ENCODE results near the gene TEAD1. TPM values are rescaled to one million over a fixed set of nuclear protein-coding genes. Genes with fewer than 3 reads are reported as not detected.
A peak's percentile ranks its signal among the peaks of the same experiment; 100 is the strongest.

TEAD1 gene
- total RNA-seq, 2 donors from 2014 or later = 76.4 to 94.4 TPM

- Histone ChIP-seq H3K4me1 (ENCODE audit: control insufficient read depth, insufficient read depth, low read length) (peaks cover 39% of the 10 kb centered on the region), H3K36me3 (ENCODE audit: control insufficient read depth, insufficient read depth, low read length) (peaks cover 6% of the 10 kb centered on the region), H3K27ac (ENCODE audit: low read depth, low read length) (no peak overlapping the region), H3K9me3 (ENCODE audit: control insufficient read depth, low read length) (no peaks in the 10 kb centered on the region), H3K27me3 (ENCODE audit: control insufficient read depth, insufficient read depth, low read length, poor library complexity, severe bottlenecking) (no peaks in the 10 kb centered on the region), H3K4me3 (ENCODE audit: low read length) (no peak overlapping the region), H3K9ac (ENCODE audit: extremely low read depth, low read length, poor library complexity, severe bottlenecking) (no peak overlapping the region)
- TF ChIP-seq CTCF (conservative IDR thresholded peaks at IDR 0.05) = no peak
- Mint-ChIP-seq H3K4me1 (peaks cover 67% of the 10 kb centered on the region), H3K9me3 (no peaks in the 10 kb centered on the region), H3K27me3 (ENCODE audit: insufficient read depth) (no peaks in the 10 kb centered on the region), H3K27ac (peak overlapping the region; percentile 11), H3K36me3 (ENCODE audit: low read depth) (no peaks in the 10 kb centered on the region), H3K4me3 (no peak overlapping the region)
- 38 to 51% methylated on average over 1 to 4 of the region's 4 CpGs for WGBS, 2 experiments (ENCODE audit: insufficient coverage in 1 of 2, insufficient read length in 1 of 2)
- DNase-seq = peak; percentile 62
These were observed 45.0 kb downstream of the TEAD1 start for GRCh38 chr11:12719221-12719620.

- DNase-seq = peak; percentile 63
- H3K4me3 ChIP-seq (ENCODE audit: low read length) = no peak overlapping the region
- Mint-ChIP-seq H3K36me3 (ENCODE audit: low read depth) (no peaks in the 10 kb centered on the region), H3K27ac (peak overlapping the region; percentile 77), H3K9me3 (no peaks in the 10 kb centered on the region), H3K4me1 (peaks cover 69% of the 10 kb centered on the region), H3K27me3 (ENCODE audit: insufficient read depth) (no peaks in the 10 kb centered on the region), H3K4me3 (no peak overlapping the region)
- peaks cover 12% of the 10 kb centered on the region for H3K36me3 ChIP-seq (ENCODE audit: control insufficient read depth, insufficient read depth, low read length)
- H3K27me3 ChIP-seq (ENCODE audit: control insufficient read depth, insufficient read depth, low read length, poor library complexity, severe bottlenecking) = no peaks in the 10 kb centered on the region
- WGBS, 2 experiments (ENCODE audit: insufficient coverage in 1 of 2, insufficient read length in 1 of 2) = 68 to 82% methylated on average over 3 to 7 of the region's 7 CpGs
- H3K27ac ChIP-seq (ENCODE audit: low read depth, low read length) = no peak overlapping the region
- no peak overlapping the region for H3K9ac ChIP-seq (ENCODE audit: extremely low read depth, low read length, poor library complexity, severe bottlenecking)
- TF ChIP-seq CTCF (conservative IDR thresholded peaks at IDR 0.05) = no peak
- H3K4me1 ChIP-seq (ENCODE audit: control insufficient read depth, insufficient read depth, low read length) = peaks cover 46% of the 10 kb centered on the region
- H3K9me3 ChIP-seq (ENCODE audit: control insufficient read depth, low read length) = no peaks in the 10 kb centered on the region
These were observed 47.8 kb downstream of the TEAD1 start for GRCh38 chr11:12721816-12722604.

GRCh38 chr11:12723421-12724300 is 49.4 kb downstream of the TEAD1 start:
- Histone ChIP-seq H3K36me3 (ENCODE audit: control insufficient read depth, insufficient read depth, low read length) (peaks cover 12% of the 10 kb centered on the region), H3K27me3 (ENCODE audit: control insufficient read depth, insufficient read depth, low read length, poor library complexity, severe bottlenecking) (no peaks in the 10 kb centered on the region), H3K4me1 (ENCODE audit: control insufficient read depth, insufficient read depth, low read length) (peaks cover 36% of the 10 kb centered on the region), H3K27ac (ENCODE audit: low read depth, low read length) (peak overlapping the region; percentile 5), H3K9ac (ENCODE audit: extremely low read depth, low read length, poor library complexity, severe bottlenecking) (peak overlapping the region; percentile 0), H3K4me3 (ENCODE audit: low read length) (peak overlapping the region; percentile 37), H3K9me3 (ENCODE audit: control insufficient read depth, low read length) (no peaks in the 10 kb centered on the region)
- DNase-seq = no peak
- no peak for TF ChIP-seq CTCF (conservative IDR thresholded peaks at IDR 0.05)
- H3K9me3 Mint-ChIP-seq = no peaks in the 10 kb centered on the region
- peak overlapping the region; percentile 90 for H3K27ac Mint-ChIP-seq
- peaks cover 2% of the 10 kb centered on the region for H3K36me3 Mint-ChIP-seq (ENCODE audit: low read depth)
- H3K4me1 Mint-ChIP-seq = peaks cover 73% of the 10 kb centered on the region
- H3K27me3 Mint-ChIP-seq (ENCODE audit: insufficient read depth) = no peaks in the 10 kb centered on the region
- peak overlapping the region; percentile 20 for H3K4me3 Mint-ChIP-seq
- 67 to 82% methylated on average over 8 to 10 of the region's 13 CpGs for WGBS, 2 experiments (ENCODE audit: insufficient coverage in 1 of 2, insufficient read length in 1 of 2)
